K562 (cell line): ENCODE data around the gene SLC35B1. TPM values are rescaled to one million over a fixed set of nuclear protein-coding genes. Genes with fewer than 3 reads are reported as not detected.

ENCODE experiments used
- ATAC-seq: fragments of 200-7000 bp; cut with Tn5 transposase; 3 replicates; pipeline ENCODE4 v1.9.1; 2020; ENCODE audit warnings: moderate library complexity
- BruUV-seq: library from RNA; stranded (reverse); fragments of 400-500 nt; replicated peaks from 2 replicates; lab custom pipeline; 2021; lab: Mats Ljungman, UMichigan
- CTCF ChIA-PET: fragments of 300-600 bp; formaldehyde crosslinking; extraction: SDS; loops from one replicate; lab custom pipeline; 2021; ENCODE audit warnings: low intra/inter-chr PET ratio; lab: Yijun Ruan, JAX
- POLR2A ChIA-PET: fragments of 300-600, 350-650 bp; sonication (Branson Sonifier 250); formaldehyde crosslinking; extraction: SDS; loops from one replicate; lab custom pipeline; 2021; ENCODE audit warnings: antibody characterized with exemption, inconsistent platforms; lab: Yijun Ruan, JAX
- DNase-seq, 4 experiments: peaks; one replicate each; pipeline versions ENCODE4 v3.0.0 to v3.0.0-alpha.2; 2011 to 2018; ENCODE audit warnings: low spot score in 3 of 4, mixed read lengths in 3 of 4; ENCODE audit errors: extremely low read depth in 1 of 4
- FAIRE-seq: peaks from 2 replicates; lab custom pipeline; 2011; peaks lifted over from hg19 to GRCh38; lab: Jason Lieb, UNC
- H2AFZ ChIP-seq: 2 replicates; pipeline ENCODE4 v1.6.0; 2011; ENCODE audit warnings: low read depth, low read length, control low read depth, inconsistent platforms
- H3K27ac ChIP-seq: fragments of 200-600 bp; 3 replicates; pipeline ENCODE4 v1.8.0; 2011; ENCODE audit warnings: low read depth, mild to moderate bottlenecking, control low read depth, inconsistent platforms, low read length, moderate library complexity, mixed read lengths; ENCODE audit errors: extremely low read depth
- H3K27me3 ChIP-seq, 2 experiments: fragments of 300-600 bp in 1 of 2; 2 replicates in 1 of 2; 3 replicates in 1 of 2; pipeline versions ENCODE4 v1.6.0 to v1.8.0; 2011; ENCODE audit warnings: inconsistent platforms in 2 of 2, low read length in 2 of 2, mild to moderate bottlenecking in 1 of 2, mixed read lengths in 1 of 2, moderate library complexity in 1 of 2; ENCODE audit not compliant: control insufficient read depth in 2 of 2, insufficient read depth in 2 of 2
- H3K36me3 ChIP-seq: fragments of 300-600 bp; 3 replicates; pipeline ENCODE4 v1.8.0; 2011; ENCODE audit warnings: mild to moderate bottlenecking, low read length, inconsistent platforms; ENCODE audit not compliant: control insufficient read depth, insufficient read depth
- H3K4me1 ChIP-seq, 2 experiments: fragments of 200-600 bp in 1 of 2; replicated peaks in 1 of 2; 2 replicates in 1 of 2; 3 replicates in 1 of 2; pipeline versions ENCODE4 v1.5.1 to v1.8.0; 2011; ENCODE audit warnings: inconsistent platforms in 2 of 2, low read length in 2 of 2, mild to moderate bottlenecking in 1 of 2, mixed read lengths in 1 of 2, moderate library complexity in 1 of 2; ENCODE audit not compliant: control insufficient read depth in 2 of 2, insufficient read depth in 2 of 2
- H3K4me2 ChIP-seq: 2 replicates; pipeline ENCODE4 v1.6.1; 2011; ENCODE audit warnings: low read length, control low read depth, inconsistent platforms, mixed read lengths; ENCODE audit not compliant: insufficient read depth
- H3K4me3 ChIP-seq: fragments of 200-600 bp; sonication (generic), shearing (Covaris generic); 2 replicates; pipeline ENCODE4 v1.5.1; 2016; ENCODE audit warnings: control low read depth, inconsistent platforms
- H3K79me2 ChIP-seq: fragments of 200-600 bp; 3 replicates; pipeline ENCODE4 v1.8.0; 2011; ENCODE audit warnings: low read length, inconsistent platforms; ENCODE audit not compliant: control insufficient read depth, insufficient read depth
- H3K9ac ChIP-seq, 2 experiments: 2 replicates each; pipeline versions ENCODE4 v1.6.0 to v1.6.1; 2011; ENCODE audit warnings: low read depth in 2 of 2, low read length in 2 of 2, control low read depth in 1 of 2, inconsistent platforms in 1 of 2, mild to moderate bottlenecking in 1 of 2, mixed read lengths in 1 of 2; ENCODE audit not compliant: insufficient read depth in 1 of 2
- H3K9me1 ChIP-seq: one replicate; pipeline ENCODE4 v1.6.0; 2011; ENCODE audit warnings: inconsistent platforms, mild to moderate bottlenecking, low read length, moderate library complexity; ENCODE audit not compliant: control insufficient read depth, insufficient read depth
- H3K9me3 ChIP-seq: replicated peaks from 2 replicates; pipeline ENCODE4 v1.5.1; 2011; ENCODE audit warnings: low read depth, low read length, inconsistent platforms; ENCODE audit not compliant: control insufficient read depth, insufficient read depth
- H4K20me1 ChIP-seq: replicated peaks from 2 replicates; pipeline ENCODE4 v1.6.1; 2011; ENCODE audit warnings: low read length, inconsistent platforms, mixed read lengths; ENCODE audit not compliant: control insufficient read depth, insufficient read depth
- CCAR2 ChIP-seq: fragments of 200-400 bp; formaldehyde crosslinking; IDR thresholded peaks from 2 replicates; pipeline ENCODE4 v1.6.1; 2017; ENCODE audit warnings: mild to moderate bottlenecking, low read depth, low read length
- CTCF ChIP-seq, 3 experiments: IDR thresholded peaks in 2 of 3; conservative IDR thresholded peaks in 1 of 3; 2 replicates each; pipeline ENCODE4 v1.5.1; 2011 to 2012; ENCODE audit warnings: low read length in 3 of 3, mild to moderate bottlenecking in 3 of 3, control low read depth in 2 of 3, improper control_type of control experiment in 1 of 3, inconsistent platforms in 1 of 3, low read depth in 1 of 3, mixed read lengths in 1 of 3, moderate library complexity in 1 of 3; ENCODE audit not compliant: insufficient read depth in 2 of 3
- GABPB1 ChIP-seq: sonication (generic); formaldehyde crosslinking; IDR thresholded peaks from 2 replicates; pipeline ENCODE4 v1.8.0; 2022; ENCODE audit warnings: mild to moderate bottlenecking, missing genetic modification reagents
- HNRNPL ChIP-seq: fragments of 200-400 bp; formaldehyde crosslinking; IDR thresholded peaks from 2 replicates; pipeline ENCODE4 v1.6.1; 2017; ENCODE audit warnings: low read depth, mild to moderate bottlenecking, low read length
- ILK ChIP-seq: fragments of 450-650 bp; IDR thresholded peaks from 2 replicates; pipeline ENCODE4 v1.6.1; 2016; ENCODE audit warnings: missing genetic modification characterization, low read depth, mild to moderate bottlenecking, missing compliant biosample characterization, moderate library complexity, borderline replicate concordance
- MYC ChIP-seq, 2 experiments: fragments of 250-450 bp in 1 of 2; sonication (Bioruptor Pico) in 1 of 2; IDR thresholded peaks; 2 replicates each; pipeline versions ENCODE4 v1.5.1 to v1.6.1; 2012 to 2021; ENCODE audit warnings: low read depth in 2 of 2, borderline replicate concordance in 1 of 2, improper control_type of control experiment in 1 of 2, low read length in 1 of 2, mild to moderate bottlenecking in 1 of 2, moderate library complexity in 1 of 2
- NFATC3 ChIP-seq: fragments of 450-650 bp; IDR thresholded peaks from 2 replicates; pipeline ENCODE4 v1.6.1; 2017; ENCODE audit warnings: mild to moderate bottlenecking
- ZNF217 ChIP-seq: sonication (generic); formaldehyde crosslinking; IDR thresholded peaks from 2 replicates; pipeline ENCODE4 v1.8.0; 2022; ENCODE audit warnings: mild to moderate bottlenecking, missing genetic modification reagents
- ZNF311 ChIP-seq: fragments of 250-450 bp; sonication (Bioruptor Pico); IDR thresholded peaks from 2 replicates; pipeline ENCODE4 v1.4.0; 2020; ENCODE audit warnings: mild to moderate bottlenecking, moderate library complexity
- ZNF830 ChIP-seq: fragments of 250-450 bp; sonication (Bioruptor Pico); IDR thresholded peaks from 2 replicates; pipeline ENCODE4 v1.5.0; 2021; ENCODE audit warnings: mild to moderate bottlenecking
- WGBS: fragments of 100-300 bp; shearing (Covaris generic); methylation state at CpG from one replicate; pipeline ENCODE4 v1.1.6; 2016; ENCODE audit warnings: low coverage, mixed read lengths; ENCODE audit not compliant: insufficient coverage; ENCODE audit errors: missing lambda C conversion rate; 5-methylcytosine and 5-hydroxymethylcytosine counted together
- in situ Hi-C: fragments of 300-500 bp; cut with MboI; formaldehyde crosslinking; loops from 4 replicates; pipeline ENCODE4 v1.15.0; 2018; ENCODE audit warnings: inconsistent platforms, mixed read lengths
- intact Hi-C: fragments of 100-400 bp; cut with micrococcal nuclease; formaldehyde crosslinking; loops from 2 replicates; pipeline ENCODE4 v1.14.2; 2022
- polyA plus RNA-seq, 8 experiments: library from polyadenylated mRNA; depleted of rRNA in 4 of 8; stranded (reverse) in 5 of 8; unstranded in 3 of 8; fragments of >200 nt; fragmentation: Nextera tagmentation in 2 of 8; fragmentation: Illumina TruSeq in 1 of 8; extraction: Ambion mirVana in 2 of 8; extraction: Trizol in 1 of 8; gene quantifications; 2 replicates each; pipeline versions ENCODE4 v1.2.1 to v1.2.3, GENCODE V29; 2011 to 2014; ENCODE audit warnings: inconsistent platforms in 1 of 8, missing spikeins in 1 of 8
- total RNA-seq, 7 experiments: library from RNA; depleted of rRNA in 6 of 7; stranded (reverse); fragments of >200 nt in 6 of 7; fragmentation: Illumina TruSeq in 2 of 7; extraction: Trizol in 2 of 7; gene quantifications; 2 replicates each; pipeline versions ENCODE4 v1.2.1 to v1.2.3, GENCODE V29; 2011 to 2021; ENCODE audit warnings: low replicate concordance in 1 of 7
- TF ChIP-seq, protein P1 (sequence below): fragments of 250-450 bp; sonication (Bioruptor Pico); IDR thresholded peaks from 2 replicates; pipeline ENCODE4 v1.8.0; 2022; ENCODE audit warnings: inconsistent platforms, mild to moderate bottlenecking, moderate library complexity, borderline replicate concordance
- TF ChIP-seq, protein P2 (sequence below): sonication (generic); formaldehyde crosslinking; IDR thresholded peaks from 2 replicates; pipeline ENCODE4 v1.8.0; 2022; ENCODE audit warnings: missing genetic modification reagents, mild to moderate bottlenecking, moderate library complexity, borderline replicate concordance
- TF ChIP-seq, protein P3 (sequence below): fragments of 250-450 bp; sonication (Bioruptor Pico); IDR thresholded peaks from 2 replicates; pipeline ENCODE4 v1.5.0; 2022; ENCODE audit warnings: mild to moderate bottlenecking

Gene SLC35B1
- total and polyA plus RNA-seq, 9 of the 15 experiments (the other 6 are each of a cell fraction or from before 2014, with no cell fraction given) = 51.4 to 87.9 (median 66.3) TPM

- peaks cover 86% of the 10 kb centered on the region for H3K79me2 ChIP-seq
- POLR2A ChIA-PET = interaction anchor here (0.6 to 4.1 kb wide), 18 partner anchors 8 to 700 kb away, joined by 3 to 21 read pairs (median 4); partner anchors contain the start of genes FAM117A, KAT7 and SLC35B1
- no peaks in the 10 kb centered on the region; the same call in 1 of the 2 replicates for H3K9me3 ChIP-seq
- H3K4me2 ChIP-seq = peak overlapping the region; percentile 84
- in situ Hi-C loops = no loop called here
- CTCF ChIA-PET = no interaction called here
- H2AFZ ChIP-seq = peak overlapping the region; percentile 25
- H3K4me1 ChIP-seq = peaks cover 28 to 57% of the 10 kb centered on the region in 2 experiments
- WGBS = 1% methylated on average over 7 of the region's 7 CpGs
- peaks cover 9% of the 10 kb centered on the region for H4K20me1 ChIP-seq
- no TSS peak for BruUV-seq
- DNase-seq (peak; percentile 95 to 100 (median 96)), FAIRE-seq (peak; percentile 100), ATAC-seq (peak; percentile 92)
- peak overlapping the region in 1 of 2 experiments; percentile 66; a peak in 1 of 4 replicates for H3K9ac ChIP-seq
- H3K4me3 ChIP-seq = peak overlapping the region; percentile 16
- H3K36me3 ChIP-seq = peaks cover 68% of the 10 kb centered on the region
- H3K9me1 ChIP-seq = no peaks in the 10 kb centered on the region
- H3K27me3 ChIP-seq = no peaks in the 10 kb centered on the region
- intact Hi-C loops = loop anchor here (1.0 to 2.0 kb wide), 3 partner anchors 22 to 40 kb away; no protein-coding TSS in a partner anchor
- H3K27ac ChIP-seq = peak overlapping the region; percentile 92
- TF ChIP-seq, protein P1, sequence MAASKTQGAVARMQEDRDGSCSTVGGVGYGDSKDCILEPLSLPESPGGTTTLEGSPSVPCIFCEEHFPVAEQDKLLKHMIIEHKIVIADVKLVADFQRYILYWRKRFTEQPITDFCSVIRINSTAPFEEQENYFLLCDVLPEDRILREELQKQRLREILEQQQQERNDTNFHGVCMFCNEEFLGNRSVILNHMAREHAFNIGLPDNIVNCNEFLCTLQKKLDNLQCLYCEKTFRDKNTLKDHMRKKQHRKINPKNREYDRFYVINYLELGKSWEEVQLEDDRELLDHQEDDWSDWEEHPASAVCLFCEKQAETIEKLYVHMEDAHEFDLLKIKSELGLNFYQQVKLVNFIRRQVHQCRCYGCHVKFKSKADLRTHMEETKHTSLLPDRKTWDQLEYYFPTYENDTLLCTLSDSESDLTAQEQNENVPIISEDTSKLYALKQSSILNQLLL = no peak
- TF ChIP-seq ILK (tag) (0 out of 2 replicates have a peak, but pooled peaks have one; percentile 34), NFATC3 (peak; percentile 99), GABPB1 (peak; percentile 85), ZNF217 (no peak), ZNF311 (CRISPR knock-in tag) (peak; percentile 97), CCAR2 (peak; percentile 90; the same call in 1 of the 2 replicates), CTCF (IDR thresholded peaks at IDR 0.05 in 2 of 3, conservative IDR thresholded peaks at IDR 0.05 in 1 of 3; ENCODE audit: insufficient read depth in 2 of 3, low read depth in 1 of 3, low read length in 3 of 3) (no peak; a peak in 1 of 6 replicates), HNRNPL (0 out of 2 replicates have a peak, but pooled peaks have one; percentile 32), ZNF830 (CRISPR knock-in tag) (no peak), MYC (IDR thresholded peaks at IDR 0.05; ENCODE audit: low read depth, low read length) (peak; percentile 91), MYC (CRISPR knock-in tag; IDR thresholded peaks at IDR 0.05; ENCODE audit: borderline replicate concordance, low read depth) (0 out of 2 replicates have a peak, but pooled peaks have one; percentile 35)
- TF ChIP-seq, protein P2, sequence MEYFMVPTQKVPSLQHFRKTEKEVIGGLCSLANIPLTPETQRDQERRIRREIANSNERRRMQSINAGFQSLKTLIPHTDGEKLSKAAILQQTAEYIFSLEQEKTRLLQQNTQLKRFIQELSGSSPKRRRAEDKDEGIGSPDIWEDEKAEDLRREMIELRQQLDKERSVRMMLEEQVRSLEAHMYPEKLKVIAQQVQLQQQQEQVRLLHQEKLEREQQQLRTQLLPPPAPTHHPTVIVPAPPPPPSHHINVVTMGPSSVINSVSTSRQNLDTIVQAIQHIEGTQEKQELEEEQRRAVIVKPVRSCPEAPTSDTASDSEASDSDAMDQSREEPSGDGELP (CRISPR knock-in tag) = peak; percentile 100
- TF ChIP-seq, protein P3, sequence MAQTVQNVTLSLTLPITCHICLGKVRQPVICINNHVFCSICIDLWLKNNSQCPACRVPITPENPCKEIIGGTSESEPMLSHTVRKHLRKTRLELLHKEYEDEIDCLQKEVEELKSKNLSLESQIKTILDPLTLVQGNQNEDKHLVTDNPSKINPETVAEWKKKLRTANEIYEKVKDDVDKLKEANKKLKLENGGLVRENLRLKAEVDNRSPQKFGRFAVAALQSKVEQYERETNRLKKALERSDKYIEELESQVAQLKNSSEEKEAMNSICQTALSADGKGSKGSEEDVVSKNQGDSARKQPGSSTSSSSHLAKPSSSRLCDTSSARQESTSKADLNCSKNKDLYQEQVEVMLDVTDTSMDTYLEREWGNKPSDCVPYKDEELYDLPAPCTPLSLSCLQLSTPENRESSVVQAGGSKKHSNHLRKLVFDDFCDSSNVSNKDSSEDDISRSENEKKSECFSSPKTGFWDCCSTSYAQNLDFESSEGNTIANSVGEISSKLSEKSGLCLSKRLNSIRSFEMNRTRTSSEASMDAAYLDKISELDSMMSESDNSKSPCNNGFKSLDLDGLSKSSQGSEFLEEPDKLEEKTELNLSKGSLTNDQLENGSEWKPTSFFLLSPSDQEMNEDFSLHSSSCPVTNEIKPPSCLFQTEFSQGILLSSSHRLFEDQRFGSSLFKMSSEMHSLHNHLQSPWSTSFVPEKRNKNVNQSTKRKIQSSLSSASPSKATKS (CRISPR knock-in tag) = no peak
Observed at GRCh38 chr17:49739641-49740271, 32.0 kb upstream of the SLC35B1 start.
